MV-4-11 (cell line): ENCODE results near the gene WFDC9.
"Not testable (repeated sequence)": the region's sequence is repeated elsewhere in the genome, so short reads cannot be mapped to it uniquely, and the experiment has no call there.

Experiments used
- DNase-seq: peaks from one replicate; lab custom pipeline; 2025; lab: John Stamatoyannopoulos, UW

WFDC9 gene

GRCh38 chr20:45592574-45593189, 38.4 kb downstream of the WFDC9 start:
- DNase-seq: peak; percentile 73

- no peak for DNase-seq
Observed at GRCh38 chr20:45589725-45590124, 41.4 kb downstream of the WFDC9 start.

- no peak for DNase-seq
Observed at GRCh38 chr20:45588800-45589199, 42.3 kb downstream of the WFDC9 start.

GRCh38 chr20:45585986-45586385, 45.1 kb downstream of the WFDC9 start:
- peak; percentile 15 for DNase-seq

- DNase-seq: not testable (repeated sequence)
Observed at GRCh38 chr20:45584294-45584693, 46.8 kb downstream of the WFDC9 start.

- no peak for DNase-seq
Observed at GRCh38 chr20:45583502-45583901, 47.6 kb downstream of the WFDC9 start.

- DNase-seq: no peak
Observed at GRCh38 chr20:45581702-45582101, 49.4 kb downstream of the WFDC9 start.

- no peak for DNase-seq
Observed at GRCh38 chr20:45579184-45579583, 51.9 kb downstream of the WFDC9 start, which contains the start of gene WFDC8. Gene WFDC8 (minus strand): TSS chr20:45579284. CDS start chr20:45579247, 37 bp downstream.

GRCh38 chr20:45578231-45578630, 52.9 kb downstream of the WFDC9 start:
- no peak for DNase-seq

- DNase-seq: no peak
Observed at GRCh38 chr20:45576995-45577394, 54.1 kb downstream of the WFDC9 start.

GRCh38 chr20:45575931-45576330, 55.2 kb downstream of the WFDC9 start:
- DNase-seq: no peak

- not testable (repeated sequence) for DNase-seq
Observed at GRCh38 chr20:45569650-45570049, 61.4 kb downstream of the WFDC9 start.

GRCh38 chr20:45564760-45565276, 66.3 kb downstream of the WFDC9 start:
- DNase-seq: no peak
